ENCODE results near the gene LONP2. TPM values are rescaled to one million over a fixed set of nuclear protein-coding genes. Genes with fewer than 3 reads are reported as not detected.

LONP2 gene
- total RNA-seq, 2 experiments from 2014 or later: 50.3 to 51.6 TPM

DNA sequence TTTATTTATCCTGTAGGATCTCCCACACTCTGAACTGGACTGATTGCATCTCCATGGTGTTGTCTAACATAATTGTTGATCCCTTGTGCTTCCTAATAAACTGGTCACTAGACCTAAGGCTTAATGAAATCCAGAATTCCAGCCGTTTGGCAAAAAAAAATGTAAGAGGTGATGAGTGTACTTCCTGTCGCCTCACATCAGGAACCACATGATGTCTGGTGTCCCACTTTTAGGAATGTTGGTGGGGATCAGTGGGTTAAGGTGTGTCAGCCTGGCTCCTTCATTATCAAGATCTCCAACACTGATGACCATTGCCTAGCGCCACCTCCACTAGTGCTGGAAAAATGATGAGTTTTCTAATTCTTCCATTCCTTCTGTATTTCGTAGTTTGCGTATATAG is 18.6 kb upstream of the LONP2 start:
- ChIA-PET CTCF (no interaction called here), POLR2A (no interaction called here)
- TF ChIP-seq, protein P1, sequence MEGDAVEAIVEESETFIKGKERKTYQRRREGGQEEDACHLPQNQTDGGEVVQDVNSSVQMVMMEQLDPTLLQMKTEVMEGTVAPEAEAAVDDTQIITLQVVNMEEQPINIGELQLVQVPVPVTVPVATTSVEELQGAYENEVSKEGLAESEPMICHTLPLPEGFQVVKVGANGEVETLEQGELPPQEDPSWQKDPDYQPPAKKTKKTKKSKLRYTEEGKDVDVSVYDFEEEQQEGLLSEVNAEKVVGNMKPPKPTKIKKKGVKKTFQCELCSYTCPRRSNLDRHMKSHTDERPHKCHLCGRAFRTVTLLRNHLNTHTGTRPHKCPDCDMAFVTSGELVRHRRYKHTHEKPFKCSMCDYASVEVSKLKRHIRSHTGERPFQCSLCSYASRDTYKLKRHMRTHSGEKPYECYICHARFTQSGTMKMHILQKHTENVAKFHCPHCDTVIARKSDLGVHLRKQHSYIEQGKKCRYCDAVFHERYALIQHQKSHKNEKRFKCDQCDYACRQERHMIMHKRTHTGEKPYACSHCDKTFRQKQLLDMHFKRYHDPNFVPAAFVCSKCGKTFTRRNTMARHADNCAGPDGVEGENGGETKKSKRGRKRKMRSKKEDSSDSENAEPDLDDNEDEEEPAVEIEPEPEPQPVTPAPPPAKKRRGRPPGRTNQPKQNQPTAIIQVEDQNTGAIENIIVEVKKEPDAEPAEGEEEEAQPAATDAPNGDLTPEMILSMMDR (IDR thresholded peaks at IDR 0.05): no peak

DNA sequence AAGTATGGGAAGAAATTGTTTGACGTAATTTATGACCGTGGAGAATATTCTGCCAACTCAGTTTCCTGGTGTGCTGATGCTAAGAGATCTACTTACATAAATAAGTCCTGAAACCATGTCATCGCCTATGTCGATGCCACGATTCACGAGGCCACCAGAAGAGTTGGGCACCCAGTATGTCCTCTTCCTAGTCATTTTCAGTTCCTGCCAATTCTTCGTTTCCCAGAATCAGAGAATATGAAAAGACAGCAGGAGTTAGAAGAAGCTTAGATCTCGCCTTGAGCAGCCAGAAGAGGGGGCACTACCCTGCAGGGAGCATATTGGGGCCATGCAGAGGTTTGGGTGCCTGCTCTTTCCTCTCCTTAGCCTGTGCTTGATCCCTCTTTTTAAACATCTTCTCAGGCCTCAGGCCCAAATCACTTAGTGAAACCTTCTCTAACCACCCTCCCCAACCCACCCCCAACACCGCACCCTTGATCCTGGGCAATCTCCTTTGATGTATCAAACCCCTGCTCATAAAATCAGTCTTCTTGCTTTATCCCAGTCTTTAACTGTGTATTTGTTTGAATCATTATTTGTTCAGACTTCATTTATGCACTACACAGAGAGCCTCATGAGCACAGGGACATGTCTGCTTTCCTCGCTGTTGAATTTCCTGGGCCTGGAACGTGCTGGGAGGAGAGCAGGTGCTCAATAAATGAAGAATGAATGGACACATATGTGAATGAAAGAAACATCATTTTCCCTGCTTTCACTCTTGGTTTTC is 12.2 kb upstream of the LONP2 start:
- POLR2A ChIA-PET: interaction anchor here (1.2 to 1.9 kb wide), 2 partner anchors 12 to 154 kb away, joined by 4 to 5 read pairs; partner anchors contain the start of genes LONP2 and SIAH1
- TF ChIP-seq, protein P1 (IDR thresholded peaks at IDR 0.05): peak; percentile 53
- Mint-ChIP-seq H3K36me3 (ENCODE audit: low read depth) (no peaks in the 10 kb centered on the region), H3K27me3 (peaks cover 3% of the 10 kb centered on the region), H3K4me1 (ENCODE audit: low read depth) (peaks cover 23% of the 10 kb centered on the region), H3K27ac (peak overlapping the region; percentile 78), H3K9me3 (no peaks in the 10 kb centered on the region), H3K4me3 (peak overlapping the region; percentile 34)
- DNase-seq (peak; percentile 73), ATAC-seq (peak; percentile 81)
- CTCF ChIA-PET: interaction anchor here (0.6 to 2.4 kb wide), 8 partner anchors 13 to 398 kb away, joined by 3 to 9 read pairs (median 4); no protein-coding TSS in a partner anchor
- intact Hi-C loops (cut with micrococcal nuclease): loop anchor here (10.0 kb wide), 1 partner anchor 393 kb away; no protein-coding TSS in a partner anchor

More for the DNA sequence above, 18.6 kb upstream of the LONP2 start:
- no peak for DNase-seq
- Mint-ChIP-seq H3K36me3 (ENCODE audit: low read depth) (no peaks in the 10 kb centered on the region), H3K4me3 (no peak overlapping the region), H3K27ac (no peak overlapping the region), H3K9me3 (no peaks in the 10 kb centered on the region), H3K27me3 (peaks cover 3% of the 10 kb centered on the region), H3K4me1 (ENCODE audit: low read depth) (no peaks in the 10 kb centered on the region)
- no peak for ATAC-seq
- intact Hi-C loops (cut with micrococcal nuclease): no loop called here

DNA sequence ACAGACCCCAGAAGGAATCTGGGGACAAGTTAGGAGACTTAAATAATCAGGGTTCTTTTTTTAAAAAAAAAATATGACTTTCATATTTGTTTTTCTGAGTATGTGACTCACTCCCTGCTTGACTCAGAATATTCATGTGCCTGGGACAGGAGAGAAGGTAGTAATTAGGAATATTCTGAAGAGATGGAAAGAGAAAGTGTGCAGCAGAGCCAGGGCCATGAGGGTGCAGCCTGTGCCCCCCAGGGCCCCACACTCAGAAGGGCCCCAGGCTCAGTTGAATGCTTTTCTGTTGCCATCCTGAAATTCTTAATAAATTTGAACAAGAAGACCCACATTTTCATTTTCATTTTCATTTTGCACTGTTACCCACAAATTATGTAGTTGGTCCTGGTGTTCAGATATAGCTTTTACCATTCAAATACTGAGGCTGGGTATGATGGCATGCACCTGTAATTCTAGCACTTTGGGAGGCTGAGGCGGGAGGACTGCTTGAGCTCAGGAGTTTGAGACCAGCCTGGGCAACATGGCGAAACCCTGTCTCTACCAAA is 11.5 kb upstream of the LONP2 start:
- peaks cover 3% of the 10 kb centered on the region for H3K27me3 Mint-ChIP-seq
- intact Hi-C loops (cut with micrococcal nuclease): loop anchor here (10.0 kb wide), 1 partner anchor 392 kb away; no protein-coding TSS in a partner anchor
- TF ChIP-seq, protein P1 (IDR thresholded peaks at IDR 0.05): no peak
- no peaks in the 10 kb centered on the region for H3K9me3 Mint-ChIP-seq
- no peaks in the 10 kb centered on the region for H3K36me3 Mint-ChIP-seq (ENCODE audit: low read depth)
- peaks cover 23% of the 10 kb centered on the region for H3K4me1 Mint-ChIP-seq (ENCODE audit: low read depth)
- peak overlapping the region; percentile 78 for H3K27ac Mint-ChIP-seq
- ChIA-PET POLR2A (interaction anchor here (1.3 to 1.9 kb wide), 2 partner anchors 12 to 153 kb away, joined by 4 to 5 read pairs; partner anchors contain the start of genes LONP2 and SIAH1), CTCF (interaction anchor here (1.2 to 2.4 kb wide), 5 partner anchors 9 to 391 kb away, joined by 3 to 9 read pairs (median 4); no protein-coding TSS in a partner anchor)
- H3K4me3 Mint-ChIP-seq: peak overlapping the region; percentile 34
- DNase-seq (peak; percentile 28), ATAC-seq (peak; percentile 81)

DNA sequence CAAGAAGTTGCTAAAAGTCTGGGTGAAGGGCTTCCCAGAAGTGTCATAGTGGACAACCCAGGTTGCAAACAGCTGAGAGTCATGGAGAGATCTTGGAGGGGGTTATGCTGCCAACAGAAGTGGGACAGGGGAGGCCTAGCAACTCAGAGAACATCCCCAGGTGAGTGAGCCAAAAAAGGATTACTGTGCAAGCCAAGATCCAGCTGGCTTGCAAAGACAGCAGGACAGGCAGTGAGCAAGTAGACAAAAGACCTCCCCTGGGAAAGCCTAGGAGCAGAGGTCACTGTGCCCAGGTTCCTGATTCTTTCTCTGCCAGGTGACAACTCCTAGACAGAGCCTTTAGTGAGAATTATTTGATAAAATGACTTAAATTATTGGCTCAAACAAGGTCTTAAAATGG is 9.5 kb upstream of the LONP2 start:
- intact Hi-C loops (cut with micrococcal nuclease): loop anchor here (10.0 kb wide), 1 partner anchor 390 kb away; no protein-coding TSS in a partner anchor
- POLR2A ChIA-PET: no interaction called here
- TF ChIP-seq, protein P1 (IDR thresholded peaks at IDR 0.05): no peak
- DNase-seq: no peak
- CTCF ChIA-PET: interaction anchor here (2.5 kb wide), 1 partner anchor 389 kb away, joined by 8 read pairs; no protein-coding TSS in a partner anchor
- H3K36me3 Mint-ChIP-seq (ENCODE audit: low read depth): no peaks in the 10 kb centered on the region
- H3K27ac Mint-ChIP-seq: no peak overlapping the region
- no peaks in the 10 kb centered on the region for H3K9me3 Mint-ChIP-seq
- H3K4me3 Mint-ChIP-seq: no peak overlapping the region
- H3K27me3 Mint-ChIP-seq: peaks cover 3% of the 10 kb centered on the region
- no peak for ATAC-seq
- H3K4me1 Mint-ChIP-seq (ENCODE audit: low read depth): peaks cover 23% of the 10 kb centered on the region

All from activated CD8-positive, alpha-beta T cell treated with anti-CD3 and anti-CD28 coated beads for 36 hours (primary cell).